Fibroblast of peridontal ligament (primary cell): Measurements from ENCODE around the gene ONECUT1.
A peak's percentile ranks its signal among the peaks of the same experiment; 100 is the strongest.

Experiments
- DNase-seq: peaks from one replicate; pipeline ENCODE4 v3.0.0-alpha.2; 2010; ENCODE audit errors: extremely low read depth

The ONECUT1 gene

GRCh38 chr15:52731732-52732470 is 58.2 kb downstream of the ONECUT1 start:
- DNase-seq: no peak

GRCh38 chr15:52731004-52731403 is 59.1 kb downstream of the ONECUT1 start:
- DNase-seq: no peak

- no peak for DNase-seq
These were observed 59.5 kb downstream of the ONECUT1 start for GRCh38 chr15:52730594-52730993.

GRCh38 chr15:52730173-52730572 is 60.0 kb downstream of the ONECUT1 start:
- DNase-seq: no peak

- peak; percentile 56 for DNase-seq
These were observed 61.2 kb downstream of the ONECUT1 start for GRCh38 chr15:52728899-52729298.

- no peak for DNase-seq
These were observed 62.3 kb downstream of the ONECUT1 start for GRCh38 chr15:52727815-52728214.

GRCh38 chr15:52726195-52726594 is 63.9 kb downstream of the ONECUT1 start:
- DNase-seq: no peak

- DNase-seq: no peak
These were observed 71.6 kb downstream of the ONECUT1 start for GRCh38 chr15:52718551-52718950.

- no peak for DNase-seq
These were observed 72.2 kb downstream of the ONECUT1 start for GRCh38 chr15:52717924-52718323.

- no peak for DNase-seq
These were observed 72.7 kb downstream of the ONECUT1 start for GRCh38 chr15:52717481-52717880.

GRCh38 chr15:52716536-52716935 is 73.6 kb downstream of the ONECUT1 start:
- DNase-seq: no peak

- DNase-seq: no peak
These were observed 74.7 kb downstream of the ONECUT1 start for GRCh38 chr15:52715411-52715810.

- DNase-seq: no peak
These were observed 75.2 kb downstream of the ONECUT1 start for GRCh38 chr15:52714968-52715367.

- no peak for DNase-seq
These were observed 79.3 kb downstream of the ONECUT1 start for GRCh38 chr15:52710708-52711389.

- DNase-seq: no peak
These were observed 80.0 kb downstream of the ONECUT1 start for GRCh38 chr15:52710050-52710707.

- no peak for DNase-seq
These were observed 80.8 kb downstream of the ONECUT1 start for GRCh38 chr15:52709187-52709981.
